H9 (cell line): Measurements from ENCODE around the gene EIF4E3. TPM values are rescaled to one million over a fixed set of nuclear protein-coding genes. Genes with fewer than 3 reads are reported as not detected.

ENCODE experiments used
- DNase-seq: peaks from one replicate; pipeline ENCODE4 v3.0.0-alpha.2; 2017
- H2AFZ ChIP-seq: one replicate; pipeline ENCODE4 v1.6.1; 2013; ENCODE audit warnings: mild to moderate bottlenecking, low read length, control low read depth, moderate library complexity
- H2AK5ac ChIP-seq: 2 replicates; pipeline ENCODE4 v1.6.1; 2013; ENCODE audit warnings: low read length, control low read depth, mixed read lengths; ENCODE audit not compliant: insufficient read length
- H2BK120ac ChIP-seq: one replicate; pipeline ENCODE4 v1.6.1; 2013; ENCODE audit warnings: low read depth, mild to moderate bottlenecking, low read length, control low read depth, inconsistent platforms; ENCODE audit not compliant: poor library complexity, severe bottlenecking
- H2BK12ac ChIP-seq: 2 replicates; pipeline ENCODE4 v1.6.1; 2013; ENCODE audit warnings: low read length, control low read depth, mixed read lengths, low read depth; ENCODE audit not compliant: insufficient read length
- H2BK15ac ChIP-seq: 2 replicates; pipeline ENCODE4 v1.6.1; 2013; ENCODE audit warnings: low read depth, low read length, control low read depth
- H2BK20ac ChIP-seq: one replicate; pipeline ENCODE4 v1.6.1; 2013; ENCODE audit warnings: low read depth, mild to moderate bottlenecking, low read length, control low read depth, inconsistent platforms; ENCODE audit not compliant: poor library complexity, severe bottlenecking
- H2BK5ac ChIP-seq: 2 replicates; pipeline ENCODE4 v1.6.1; 2013; ENCODE audit warnings: low read length, control low read depth, mixed read lengths; ENCODE audit not compliant: insufficient read length
- H3K14ac ChIP-seq: 2 replicates; pipeline ENCODE4 v1.6.1; 2013; ENCODE audit warnings: low read length, control low read depth; ENCODE audit not compliant: insufficient read depth
- H3K18ac ChIP-seq: 2 replicates; pipeline ENCODE4 v1.6.1; 2013; ENCODE audit warnings: low read depth, mild to moderate bottlenecking, mixed read lengths, low read length, control low read depth; ENCODE audit not compliant: insufficient read length
- H3K23ac ChIP-seq: 2 replicates; pipeline ENCODE4 v1.6.1; 2013; ENCODE audit warnings: low read length, control low read depth, mixed read lengths, low read depth; ENCODE audit not compliant: insufficient read length
- H3K23me2 ChIP-seq: 2 replicates; pipeline ENCODE4 v1.6.1; 2013; ENCODE audit warnings: low read depth, mild to moderate bottlenecking, mixed read lengths, low read length, control low read depth; ENCODE audit not compliant: insufficient read length, poor library complexity, severe bottlenecking
- H3K27ac ChIP-seq: 2 replicates; pipeline ENCODE4 v1.5.1; 2013; ENCODE audit warnings: low read length, control low read depth, mixed read lengths, low read depth; ENCODE audit not compliant: insufficient read length
- H3K27me3 ChIP-seq: 2 replicates; pipeline ENCODE4 v1.6.1; 2013; ENCODE audit warnings: low read length, control low read depth, inconsistent platforms; ENCODE audit not compliant: insufficient read depth
- H3K4ac ChIP-seq: 2 replicates; pipeline ENCODE4 v1.6.1; 2013; ENCODE audit warnings: low read depth, mild to moderate bottlenecking, control low read depth, inconsistent platforms, low read length, moderate library complexity
- H3K4me1 ChIP-seq: 2 replicates; pipeline ENCODE4 v1.6.1; 2013; ENCODE audit warnings: low read length, control low read depth, inconsistent platforms; ENCODE audit not compliant: insufficient read depth
- H3K4me2 ChIP-seq: 2 replicates; pipeline ENCODE4 v1.6.1; 2013; ENCODE audit warnings: low read length, control low read depth, mixed read lengths; ENCODE audit not compliant: insufficient read length, insufficient read depth
- H3K56ac ChIP-seq: 2 replicates; pipeline ENCODE4 v1.6.1; 2013; ENCODE audit warnings: low read depth, mild to moderate bottlenecking, mixed read lengths, low read length, control low read depth; ENCODE audit not compliant: insufficient read length
- H3K79me1 ChIP-seq: 2 replicates; pipeline ENCODE4 v1.6.1; 2013; ENCODE audit warnings: low read depth, mild to moderate bottlenecking, moderate library complexity, low read length, control low read depth, inconsistent platforms; ENCODE audit not compliant: insufficient read depth, poor library complexity, severe bottlenecking
- H3K79me2 ChIP-seq: 2 replicates; pipeline ENCODE4 v1.6.1; 2013; ENCODE audit warnings: low read length, control low read depth, inconsistent platforms; ENCODE audit not compliant: insufficient read depth
- H3K9ac ChIP-seq: 2 replicates; pipeline ENCODE4 v1.6.1; 2013; ENCODE audit warnings: low read length, control low read depth, mixed read lengths; ENCODE audit not compliant: insufficient read length; ENCODE audit errors: extremely low read depth
- H3K9me3 ChIP-seq: one replicate; pipeline ENCODE4 v1.6.1; 2013; ENCODE audit warnings: low read depth, low read length, inconsistent platforms; ENCODE audit not compliant: control insufficient read depth
- H3T11ph ChIP-seq: one replicate; pipeline ENCODE4 v1.6.1; 2013; ENCODE audit warnings: mild to moderate bottlenecking, low read length, control low read depth, inconsistent platforms
- H4K20me1 ChIP-seq: one replicate; pipeline ENCODE4 v1.6.1; 2013; ENCODE audit not compliant: control insufficient read depth, insufficient read length, insufficient read depth
- H4K5ac ChIP-seq: 2 replicates; pipeline ENCODE4 v1.6.1; 2013; ENCODE audit warnings: low read depth, mild to moderate bottlenecking, mixed read lengths, low read length, control low read depth; ENCODE audit not compliant: insufficient read length
- H4K8ac ChIP-seq: replicated peaks from 2 replicates; pipeline ENCODE4 v1.6.1; 2013; ENCODE audit warnings: low read length, control low read depth, mixed read lengths, low read depth; ENCODE audit not compliant: insufficient read length
- H4K91ac ChIP-seq: 2 replicates; pipeline ENCODE4 v1.6.1; 2013; ENCODE audit warnings: low read depth, mild to moderate bottlenecking, moderate library complexity, mixed read lengths, low read length, control low read depth; ENCODE audit not compliant: insufficient read length
- H3K27ac Mint-ChIP-seq, 3 experiments: 2 replicates in 2 of 3; 3 replicates in 1 of 3; pipeline ENCODE4 v1.8.0; 2020 to 2021; ENCODE audit warnings: mixed read lengths in 3 of 3, mild to moderate bottlenecking in 1 of 3, moderate library complexity in 1 of 3
- H3K27me3 Mint-ChIP-seq: 2 replicates; pipeline ENCODE4 v1.8.0; 2021; ENCODE audit warnings: low read depth, mild to moderate bottlenecking, moderate library complexity, mixed read lengths
- H3K36me3 Mint-ChIP-seq, 3 experiments: 2 replicates in 2 of 3; 3 replicates in 1 of 3; pipeline ENCODE4 v1.8.0; 2020 to 2021; ENCODE audit warnings: low read depth in 3 of 3, mixed read lengths in 3 of 3; ENCODE audit not compliant: insufficient read depth in 1 of 3
- H3K4me1 Mint-ChIP-seq, 2 experiments: 2 replicates each; pipeline ENCODE4 v1.8.0; 2020; ENCODE audit warnings: mixed read lengths in 2 of 2
- H3K4me3 Mint-ChIP-seq, 2 experiments: 2 replicates in 1 of 2; 3 replicates in 1 of 2; pipeline ENCODE4 v1.8.0; 2020 to 2021; ENCODE audit warnings: mild to moderate bottlenecking in 2 of 2, mixed read lengths in 2 of 2, moderate library complexity in 1 of 2
- H3K9me3 Mint-ChIP-seq, 2 experiments: 2 replicates in 1 of 2; 3 replicates in 1 of 2; pipeline ENCODE4 v1.8.0; 2020; ENCODE audit warnings: mild to moderate bottlenecking in 2 of 2, mixed read lengths in 2 of 2, moderate library complexity in 1 of 2
- CTCF ChIP-seq: fragments of 200-600 bp; sonication (generic); conservative IDR thresholded peaks from 3 replicates; pipeline ENCODE4 v1.8.0; 2021; ENCODE audit warnings: antibody characterized with exemption, mild to moderate bottlenecking
- WGBS: extraction: QIAGEN DNeasy Blood & Tissue Kit; methylation state at CpG from one replicate; pipeline ENCODE4 v1.1.7; 2013; ENCODE audit warnings: missing lambda C conversion rate, low lambda C conversion rate, mixed read lengths; ENCODE audit not compliant: insufficient read length; ENCODE audit errors: extremely low coverage; 5-methylcytosine and 5-hydroxymethylcytosine counted together
- total RNA-seq: library from RNA; stranded (reverse); gene quantifications from 2 replicates; pipeline ENCODE4 v1.2.1, GENCODE V29; 2021

Gene EIF4E3
- total RNA-seq, 1 experiment from 2014 or later, result 12.9 TPM

GRCh38 chr3:71726146-71726545 is 944 bp upstream of the EIF4E3 start:
- H3K4me1 ChIP-seq, result peaks cover 5% of the 10 kb centered on the region; the same call in 1 of the 2 replicates
- H3K27ac ChIP-seq, result no peak overlapping the region
- no peak overlapping the region for H2BK20ac ChIP-seq
- no peaks in the 10 kb centered on the region for H3K9me3 ChIP-seq
- Mint-ChIP-seq H3K27me3 (peaks cover 39% of the 10 kb centered on the region), H3K4me1 (peaks cover 30 to 44% of the 10 kb centered on the region in 2 experiments), H3K36me3 (0 out of 7 replicates have a peak, but pooled peaks cover 0 to 2% (median 0%) of the 10 kb centered on the region in 3 experiments), H3K4me3 (peak overlapping the region; percentile 65 to 83), H3K9me3 (no peaks in the 10 kb centered on the region), H3K27ac (no peak overlapping the region)
- no peak overlapping the region for H2BK15ac ChIP-seq
- no peak overlapping the region for H4K8ac ChIP-seq
- H3K79me1 ChIP-seq, result no peaks in the 10 kb centered on the region
- no peak overlapping the region for H3K4ac ChIP-seq
- H2AK5ac ChIP-seq, result no peak overlapping the region
- H3K23ac ChIP-seq, result no peak overlapping the region
- H3K56ac ChIP-seq, result no peak overlapping the region
- DNase-seq, result no peak
- no peak overlapping the region for H4K91ac ChIP-seq
- no peaks in the 10 kb centered on the region for H3K79me2 ChIP-seq
- H3K14ac ChIP-seq, result no peak overlapping the region
- WGBS, result no CpG with 5 or more reads among the region's 8 CpGs
- TF ChIP-seq CTCF, result no peak
- H2BK12ac ChIP-seq, result no peak overlapping the region
- no peak overlapping the region for H2BK120ac ChIP-seq
- peaks cover 6% of the 10 kb centered on the region; the same call in 1 of the 2 replicates for H3K27me3 ChIP-seq
- H2BK5ac ChIP-seq, result no peak overlapping the region
- peaks cover 9% of the 10 kb centered on the region for H3K23me2 ChIP-seq
- H2AFZ ChIP-seq, result no peak overlapping the region
- H3K18ac ChIP-seq, result no peak overlapping the region
- H4K20me1 ChIP-seq, result no peaks in the 10 kb centered on the region
- H3T11ph ChIP-seq, result no peak overlapping the region
- peak overlapping the region; percentile 88 for H3K4me2 ChIP-seq
- no peak overlapping the region for H4K5ac ChIP-seq
- no peak overlapping the region for H3K9ac ChIP-seq
